Thyroid gland (tissue), 4 donors: ENCODE data around the gene NDC1.

Experiments
- CTCF ChIP-seq, 6 experiments: fragments of 200-600 bp in 3 of 6; fragments of 450-650 bp in 3 of 6; sonication (generic) in 3 of 6; IDR thresholded peaks; one replicate each; pipeline ENCODE4 v1.5.1; 2016 to 2019; ENCODE audit warnings: antibody characterized with exemption in 6 of 6, mild to moderate bottlenecking in 2 of 6, inconsistent platforms in 1 of 6, moderate library complexity in 1 of 6
- POLR2A ChIP-seq, 2 donors: fragments of 450-650 bp; IDR thresholded peaks; one replicate each; pipeline ENCODE4 v1.6.1; 2017; ENCODE audit warnings: antibody characterized with exemption in 2 of 2, mild to moderate bottlenecking in 2 of 2, moderate library complexity in 1 of 2

- TF ChIP-seq CTCF (IDR thresholded peaks at IDR 0.05) = no peak
- no peak for TF ChIP-seq POLR2A (IDR thresholded peaks at IDR 0.05)
These were observed 104.0 kb downstream of the NDC1 start for GRCh38 chr1:53733975-53734649.
